Measurements from ENCODE around the gene MYL7. TPM values are rescaled to one million over a fixed set of nuclear protein-coding genes. Genes with fewer than 3 reads are reported as not detected.
A peak's percentile ranks its signal among the peaks of the same experiment; 100 is the strongest.

The MYL7 gene
- total RNA-seq, 1 experiment from 2014 or later, result 5.7 TPM

DNA sequence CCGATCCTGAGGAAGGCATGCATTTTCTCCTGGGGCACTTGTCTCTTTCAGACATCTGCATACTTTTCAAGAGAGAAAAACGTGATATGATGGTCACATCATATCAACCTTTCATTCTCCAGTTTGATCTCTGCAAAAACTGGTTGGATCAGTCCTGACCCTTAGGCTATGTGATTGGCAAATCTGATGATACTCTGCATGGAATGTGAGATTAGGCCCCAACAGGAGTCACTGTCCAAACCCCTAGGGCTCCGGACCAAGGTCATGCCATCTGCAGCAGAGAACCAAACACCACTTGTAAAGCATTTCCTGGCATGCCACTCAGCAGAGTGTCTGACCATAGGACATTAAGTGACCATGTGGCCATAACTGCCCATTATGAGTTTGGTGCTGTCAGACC lies 39.5 kb upstream of the MYL7 start:
- peaks cover 23% of the 10 kb centered on the region for H3K27me3 Mint-ChIP-seq (ENCODE audit: low read depth)
- no peaks in the 10 kb centered on the region for H3K4me1 ChIP-seq (ENCODE audit: insufficient read depth, low read length)

More for the DNA sequence above, 39.5 kb upstream of the MYL7 start:
- Mint-ChIP-seq H3K4me1 (peaks cover 24 to 26% of the 10 kb centered on the region in 2 experiments), H3K27ac (no peak overlapping the region), H3K9me3 (peaks cover 11 to 12% of the 10 kb centered on the region in 2 experiments; a peak in 4 of 5 replicates), H3K4me3 (no peak overlapping the region), H3K36me3 (ENCODE audit: insufficient read depth in 1 of 3, low read depth in 3 of 3) (peaks cover 0 to 7% (median 2%) of the 10 kb centered on the region in 3 experiments; a peak in 2 of 7 replicates)
- no peak overlapping the region for H3K27ac ChIP-seq (ENCODE audit: insufficient read length, low read depth, low read length)
- TF ChIP-seq, protein P1, sequence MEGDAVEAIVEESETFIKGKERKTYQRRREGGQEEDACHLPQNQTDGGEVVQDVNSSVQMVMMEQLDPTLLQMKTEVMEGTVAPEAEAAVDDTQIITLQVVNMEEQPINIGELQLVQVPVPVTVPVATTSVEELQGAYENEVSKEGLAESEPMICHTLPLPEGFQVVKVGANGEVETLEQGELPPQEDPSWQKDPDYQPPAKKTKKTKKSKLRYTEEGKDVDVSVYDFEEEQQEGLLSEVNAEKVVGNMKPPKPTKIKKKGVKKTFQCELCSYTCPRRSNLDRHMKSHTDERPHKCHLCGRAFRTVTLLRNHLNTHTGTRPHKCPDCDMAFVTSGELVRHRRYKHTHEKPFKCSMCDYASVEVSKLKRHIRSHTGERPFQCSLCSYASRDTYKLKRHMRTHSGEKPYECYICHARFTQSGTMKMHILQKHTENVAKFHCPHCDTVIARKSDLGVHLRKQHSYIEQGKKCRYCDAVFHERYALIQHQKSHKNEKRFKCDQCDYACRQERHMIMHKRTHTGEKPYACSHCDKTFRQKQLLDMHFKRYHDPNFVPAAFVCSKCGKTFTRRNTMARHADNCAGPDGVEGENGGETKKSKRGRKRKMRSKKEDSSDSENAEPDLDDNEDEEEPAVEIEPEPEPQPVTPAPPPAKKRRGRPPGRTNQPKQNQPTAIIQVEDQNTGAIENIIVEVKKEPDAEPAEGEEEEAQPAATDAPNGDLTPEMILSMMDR (conservative IDR thresholded peaks at IDR 0.05), result no peak
- H3K14ac ChIP-seq (ENCODE audit: insufficient read depth, low read length), result no peak overlapping the region
- no peak overlapping the region for H2BK12ac ChIP-seq (ENCODE audit: insufficient read length, low read depth, low read length)
- H3K9ac ChIP-seq (ENCODE audit: extremely low read depth, insufficient read length, low read length), result no peak overlapping the region
- H2AK5ac ChIP-seq (ENCODE audit: insufficient read length, low read length), result no peak overlapping the region
- no peak overlapping the region for H4K8ac ChIP-seq (replicated peaks; ENCODE audit: insufficient read length, low read depth, low read length)
- no peak overlapping the region for H2BK20ac ChIP-seq (ENCODE audit: low read depth, low read length, poor library complexity, severe bottlenecking)
- H3K18ac ChIP-seq (ENCODE audit: insufficient read length, low read depth, low read length), result no peak overlapping the region
- H2BK5ac ChIP-seq (ENCODE audit: insufficient read length, low read length), result no peak overlapping the region
- no CpG with 5 or more reads among the region's 3 CpGs for WGBS (ENCODE audit: extremely low coverage, insufficient read length, low lambda C conversion rate)
- H3K9me3 ChIP-seq (ENCODE audit: control insufficient read depth, low read depth, low read length), result peaks cover 7% of the 10 kb centered on the region
- H3T11ph ChIP-seq (ENCODE audit: low read length), result no peak overlapping the region
- no peak overlapping the region for H3K4me2 ChIP-seq (ENCODE audit: insufficient read depth, insufficient read length, low read length)
- no peak overlapping the region for H2BK120ac ChIP-seq (ENCODE audit: low read depth, low read length, poor library complexity, severe bottlenecking)
- no peak overlapping the region for H2BK15ac ChIP-seq (ENCODE audit: low read depth, low read length)
- H3K4ac ChIP-seq (ENCODE audit: low read depth, low read length), result no peak overlapping the region
- no peak overlapping the region for H4K5ac ChIP-seq (ENCODE audit: insufficient read length, low read depth, low read length)
- H3K56ac ChIP-seq (ENCODE audit: insufficient read length, low read depth, low read length), result no peak overlapping the region
- H3K23me2 ChIP-seq (ENCODE audit: insufficient read length, low read depth, low read length, poor library complexity, severe bottlenecking), result no peaks in the 10 kb centered on the region
- no peaks in the 10 kb centered on the region for H4K20me1 ChIP-seq (ENCODE audit: control insufficient read depth, insufficient read depth, insufficient read length)
- H3K79me2 ChIP-seq (ENCODE audit: insufficient read depth, low read length), result no peaks in the 10 kb centered on the region
- H4K91ac ChIP-seq (ENCODE audit: insufficient read length, low read depth, low read length), result no peak overlapping the region
- no peaks in the 10 kb centered on the region for H3K27me3 ChIP-seq (ENCODE audit: insufficient read depth, low read length)
- DNase-seq, result peak; percentile 13
- no peaks in the 10 kb centered on the region for H3K79me1 ChIP-seq (ENCODE audit: insufficient read depth, low read depth, low read length, poor library complexity, severe bottlenecking)
- H3K23ac ChIP-seq (ENCODE audit: insufficient read length, low read depth, low read length), result no peak overlapping the region
- H2AFZ ChIP-seq (ENCODE audit: low read length), result no peak overlapping the region

Measured in H9 (cell line).